Effector memory CD8-positive, alpha-beta T cell (primary cell): ENCODE data around the gene LYPD8.

ENCODE experiments used
- ATAC-seq: fragments of 150-1000 bp; cut with Tn5 transposase; replicated peaks from 2 replicates; pipeline ENCODE4 v1.10.0; 2021; ENCODE audit warnings: mild to moderate bottlenecking, moderate library complexity
- DNase-seq, 3 experiments: peaks; one replicate each; pipeline ENCODE4 v3.0.0; 2021
- H3K27ac Mint-ChIP-seq, 2 donors: one replicate each; pipeline ENCODE4 v1.8.0; 2022; ENCODE audit warnings: mild to moderate bottlenecking in 2 of 2, mixed read lengths in 2 of 2, moderate library complexity in 2 of 2
- H3K27me3 Mint-ChIP-seq, 2 donors: one replicate each; pipeline ENCODE4 v1.8.0; 2022; ENCODE audit warnings: mixed read lengths in 2 of 2
- H3K36me3 Mint-ChIP-seq: one replicate; pipeline ENCODE4 v1.8.0; 2022; ENCODE audit warnings: mild to moderate bottlenecking, moderate library complexity, mixed read lengths; ENCODE audit not compliant: insufficient read depth
- H3K4me1 Mint-ChIP-seq, 2 donors: one replicate each; pipeline ENCODE4 v1.8.0; 2022; ENCODE audit warnings: low read depth in 2 of 2, mixed read lengths in 2 of 2
- H3K4me3 Mint-ChIP-seq, 2 donors: one replicate each; pipeline ENCODE4 v1.8.0; 2022; ENCODE audit warnings: mild to moderate bottlenecking in 2 of 2, mixed read lengths in 2 of 2, moderate library complexity in 2 of 2
- H3K9me3 Mint-ChIP-seq, 2 donors: one replicate each; pipeline ENCODE4 v1.8.0; 2022; ENCODE audit warnings: mixed read lengths in 2 of 2

LYPD8 gene

DNA sequence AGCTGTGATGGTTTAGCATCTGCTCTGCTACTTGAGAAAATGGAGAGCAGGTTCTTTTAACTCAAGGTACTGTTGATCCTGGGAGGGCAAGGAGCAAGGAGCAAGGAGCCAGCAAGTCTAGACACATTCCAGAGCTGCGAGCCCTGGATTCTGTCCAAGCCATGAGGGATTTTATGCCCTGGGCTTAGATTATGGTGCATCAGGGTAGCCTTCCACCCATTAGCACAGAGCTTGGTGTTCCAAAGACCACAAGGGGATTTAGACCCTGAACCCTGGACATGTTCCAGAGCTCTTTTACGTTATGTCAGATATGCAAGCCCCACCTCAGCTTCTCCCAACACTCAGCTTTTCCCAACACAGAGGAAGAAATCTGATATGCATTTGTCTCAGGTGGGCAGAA lies 51.0 kb downstream of the LYPD8 start:
- H3K27me3 Mint-ChIP-seq = peaks cover 22 to 35% of the 10 kb centered on the region in 2 donors
- no peak for DNase-seq
- no peaks in the 10 kb centered on the region for H3K9me3 Mint-ChIP-seq
- H3K36me3 Mint-ChIP-seq = no peaks in the 10 kb centered on the region
- no peak for ATAC-seq
- H3K4me3 Mint-ChIP-seq = no peak overlapping the region
- H3K4me1 Mint-ChIP-seq = no peaks in the 10 kb centered on the region
- no peak overlapping the region for H3K27ac Mint-ChIP-seq

DNA sequence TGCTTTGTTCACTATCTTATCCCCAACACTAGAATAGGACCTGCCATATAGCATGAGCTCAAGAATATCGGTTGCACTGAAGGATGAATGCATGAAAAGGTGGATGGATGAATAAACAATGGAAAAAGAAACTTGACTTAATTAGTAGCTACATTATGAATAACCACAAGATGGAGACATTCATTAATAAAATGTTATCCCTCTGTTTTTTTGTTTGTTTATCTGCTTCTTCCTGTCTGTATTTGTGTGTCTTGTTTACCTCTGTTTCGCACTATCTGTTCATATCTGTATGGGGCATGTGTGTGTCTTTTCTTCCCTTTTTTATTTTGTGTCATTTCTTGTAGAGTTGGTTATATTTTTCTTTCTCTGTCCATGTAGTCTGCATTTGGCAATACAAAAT lies 51.9 kb downstream of the LYPD8 start:
- Mint-ChIP-seq H3K27me3 (peaks cover 21 to 32% of the 10 kb centered on the region in 2 donors), H3K4me3 (no peak overlapping the region), H3K36me3 (no peaks in the 10 kb centered on the region), H3K9me3 (no peaks in the 10 kb centered on the region), H3K4me1 (no peaks in the 10 kb centered on the region), H3K27ac (no peak overlapping the region)
- DNase-seq (no peak), ATAC-seq (no peak)

DNA sequence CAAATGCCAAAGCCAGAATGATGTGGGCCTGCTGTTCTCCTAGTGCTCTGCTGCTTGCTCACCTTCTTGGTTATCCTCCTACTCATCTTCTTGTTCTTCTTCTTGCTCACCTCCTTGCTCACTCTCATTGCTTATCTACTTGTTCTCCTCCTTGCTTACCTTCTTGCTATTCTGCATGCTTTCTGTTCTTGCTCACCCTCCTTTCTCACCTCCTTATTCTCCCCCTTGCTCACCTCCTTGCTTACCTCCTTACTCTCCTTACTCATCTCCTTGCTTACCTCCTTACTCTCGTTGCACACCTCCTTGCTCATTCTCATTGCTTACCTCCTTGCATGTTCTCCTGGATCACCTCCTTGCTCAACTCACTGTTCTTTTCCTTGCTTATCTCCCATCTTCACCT lies 52.8 kb downstream of the LYPD8 start, which contains the start of gene OR14I1:
Gene OR14I1, minus strand, starts transcription at position 53 of the 400 bp plus-strand sequence.
- Mint-ChIP-seq H3K27ac (no peak within 1 kb of the TSS), H3K4me3 (no peak within 1 kb of the TSS), H3K9me3 (no peaks in the 10 kb centered on the region), H3K36me3 (no peaks in the 10 kb centered on the region), H3K27me3 (peaks cover 15 to 27% of the 10 kb centered on the region in 2 donors), H3K4me1 (no peaks in the 10 kb centered on the region)
- ATAC-seq = no peak
- DNase-seq = no peak

DNA sequence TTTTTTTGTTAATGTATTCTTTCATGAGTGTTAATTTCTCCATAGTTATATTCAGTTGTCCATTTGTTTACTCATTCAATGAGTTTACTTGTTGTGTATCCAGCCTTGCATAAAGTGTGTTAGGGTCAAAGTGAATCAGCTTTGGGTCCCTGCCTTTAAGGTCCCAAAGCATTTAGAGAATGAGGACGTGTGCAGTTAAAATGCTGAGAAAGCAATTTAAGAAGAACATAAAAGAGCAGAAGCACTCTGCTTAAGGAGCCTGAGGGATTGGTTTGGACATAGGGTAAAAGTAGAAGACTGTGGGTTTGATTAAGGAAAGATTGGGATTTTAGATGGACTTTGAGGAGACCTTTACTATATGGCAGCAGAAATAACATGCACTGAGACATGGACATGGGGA lies 56.5 kb downstream of the LYPD8 start:
- H3K27me3 Mint-ChIP-seq = peaks cover 23 to 31% of the 10 kb centered on the region in 2 donors
- ATAC-seq = no peak
- H3K4me1 Mint-ChIP-seq = no peaks in the 10 kb centered on the region
- no peaks in the 10 kb centered on the region for H3K36me3 Mint-ChIP-seq
- no peak overlapping the region for H3K4me3 Mint-ChIP-seq
- no peak for DNase-seq
- no peak overlapping the region for H3K27ac Mint-ChIP-seq
- H3K9me3 Mint-ChIP-seq = no peaks in the 10 kb centered on the region

DNA sequence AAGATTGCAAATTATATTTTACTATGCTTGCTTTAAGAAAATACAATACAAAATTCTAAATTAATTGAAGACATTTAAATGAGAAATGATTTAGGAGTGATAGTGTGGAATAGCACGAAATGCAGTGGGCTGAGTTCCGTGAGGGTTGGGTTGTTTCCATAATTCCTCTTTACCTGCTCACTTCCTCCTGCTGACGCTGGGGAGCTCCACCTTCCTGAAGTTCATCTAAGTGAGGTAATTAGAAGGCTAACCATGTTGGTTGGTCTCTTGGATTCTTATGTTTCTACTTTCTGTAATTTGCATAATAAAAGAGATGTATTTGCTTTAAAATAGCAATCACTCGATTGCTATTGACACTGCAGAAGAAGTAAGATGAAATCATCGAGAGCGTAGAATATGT lies 57.7 kb downstream of the LYPD8 start:
- Mint-ChIP-seq H3K27me3 (peaks cover 23 to 37% of the 10 kb centered on the region in 2 donors), H3K4me1 (no peaks in the 10 kb centered on the region), H3K4me3 (no peak overlapping the region), H3K36me3 (no peaks in the 10 kb centered on the region), H3K9me3 (no peaks in the 10 kb centered on the region), H3K27ac (no peak overlapping the region)
- ATAC-seq (no peak), DNase-seq (no peak)

DNA sequence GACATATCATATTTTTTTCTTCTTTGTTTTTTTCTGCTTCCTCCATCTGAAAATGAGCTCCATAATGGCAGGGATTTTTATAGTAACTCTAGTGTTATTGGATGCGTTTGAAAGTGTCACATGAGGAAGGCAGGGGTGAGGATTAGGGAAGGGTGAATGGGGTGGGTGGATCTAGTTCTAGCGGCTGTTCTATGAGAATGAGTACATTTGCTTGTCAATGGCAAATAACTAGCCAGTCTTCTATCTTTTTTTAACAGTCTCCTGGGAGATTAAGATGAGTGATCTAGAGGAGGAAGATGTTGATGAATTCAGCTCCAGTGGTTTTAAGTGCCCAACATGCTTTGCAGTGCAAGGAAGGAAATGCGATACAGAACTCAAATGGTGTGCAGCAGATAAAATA lies 58.8 kb downstream of the LYPD8 start:
- H3K27me3 Mint-ChIP-seq = peaks cover 30 to 49% of the 10 kb centered on the region in 2 donors
- DNase-seq = no peak
- ATAC-seq = no peak
- no peak overlapping the region for H3K27ac Mint-ChIP-seq
- no peak overlapping the region for H3K4me3 Mint-ChIP-seq
- no peaks in the 10 kb centered on the region for H3K36me3 Mint-ChIP-seq
- no peaks in the 10 kb centered on the region for H3K4me1 Mint-ChIP-seq
- peaks cover 4 to 7% of the 10 kb centered on the region in 2 donors for H3K9me3 Mint-ChIP-seq

DNA sequence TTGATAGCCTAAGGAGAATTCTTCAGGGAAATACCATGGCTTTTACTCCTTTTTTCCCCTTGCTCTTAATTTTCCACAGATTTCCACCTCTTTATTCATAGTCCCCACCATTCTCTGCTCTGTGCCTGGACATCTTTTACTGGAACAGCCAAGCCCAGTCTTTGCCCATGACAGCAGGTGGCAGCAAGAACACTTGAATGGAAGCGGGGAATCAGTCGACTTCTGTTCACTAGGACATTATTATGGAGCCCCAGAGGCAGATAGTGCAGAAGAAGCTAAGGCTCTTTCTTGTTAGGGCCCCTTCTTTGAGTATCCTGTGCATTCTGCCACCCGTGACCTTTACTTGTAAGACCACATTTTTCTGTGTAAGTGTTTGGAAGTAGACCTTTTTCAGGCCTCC lies 59.3 kb downstream of the LYPD8 start:
- H3K4me1 Mint-ChIP-seq = no peaks in the 10 kb centered on the region
- H3K27me3 Mint-ChIP-seq = peaks cover 30 to 49% of the 10 kb centered on the region in 2 donors

DNA sequence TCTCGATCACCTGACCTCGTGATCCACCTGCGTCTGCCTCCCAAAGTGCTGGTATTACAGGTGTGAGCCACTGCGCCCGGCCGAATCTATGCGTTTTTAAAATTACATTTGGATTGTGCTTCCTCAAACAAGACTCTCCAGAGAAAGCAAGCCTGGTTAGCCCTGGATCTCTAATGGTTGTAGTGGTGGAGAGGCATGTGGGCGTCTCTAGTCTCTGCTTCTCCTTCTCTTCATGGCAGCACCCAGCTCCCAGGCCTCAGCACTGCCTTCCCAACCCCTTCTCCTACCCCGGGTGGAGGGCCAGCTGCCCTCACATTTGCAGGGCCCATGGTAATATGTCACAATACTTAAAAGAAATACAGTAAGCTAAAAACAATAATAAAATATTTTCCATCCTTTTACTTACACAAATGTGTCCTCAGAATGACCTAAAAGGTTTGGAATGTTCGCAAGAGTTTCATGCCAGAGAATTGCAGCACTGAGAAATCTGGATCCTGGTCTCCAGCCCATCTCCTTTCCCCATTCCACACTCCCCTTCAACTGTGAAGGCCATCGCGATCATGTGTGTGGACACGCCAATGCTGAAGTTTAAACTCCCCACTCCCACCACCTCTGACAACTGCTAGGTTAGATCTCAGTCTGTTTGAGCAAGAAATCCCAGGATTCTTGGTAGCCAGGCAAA lies 60.0 kb downstream of the LYPD8 start:
- Mint-ChIP-seq H3K27ac (no peak overlapping the region), H3K9me3 (peaks cover 6 to 7% of the 10 kb centered on the region in 2 donors), H3K27me3 (peaks cover 30 to 55% of the 10 kb centered on the region in 2 donors), H3K4me3 (no peak overlapping the region), H3K4me1 (no peaks in the 10 kb centered on the region), H3K36me3 (no peaks in the 10 kb centered on the region)
- no peak for ATAC-seq
- no peak for DNase-seq

More for the DNA sequence above, 59.3 kb downstream of the LYPD8 start:
- peaks cover 5 to 7% of the 10 kb centered on the region in 2 donors for H3K9me3 Mint-ChIP-seq
- no peak for DNase-seq
- H3K4me3 Mint-ChIP-seq = no peak overlapping the region
- no peak for ATAC-seq
- no peak overlapping the region for H3K27ac Mint-ChIP-seq
- H3K36me3 Mint-ChIP-seq = no peaks in the 10 kb centered on the region

DNA sequence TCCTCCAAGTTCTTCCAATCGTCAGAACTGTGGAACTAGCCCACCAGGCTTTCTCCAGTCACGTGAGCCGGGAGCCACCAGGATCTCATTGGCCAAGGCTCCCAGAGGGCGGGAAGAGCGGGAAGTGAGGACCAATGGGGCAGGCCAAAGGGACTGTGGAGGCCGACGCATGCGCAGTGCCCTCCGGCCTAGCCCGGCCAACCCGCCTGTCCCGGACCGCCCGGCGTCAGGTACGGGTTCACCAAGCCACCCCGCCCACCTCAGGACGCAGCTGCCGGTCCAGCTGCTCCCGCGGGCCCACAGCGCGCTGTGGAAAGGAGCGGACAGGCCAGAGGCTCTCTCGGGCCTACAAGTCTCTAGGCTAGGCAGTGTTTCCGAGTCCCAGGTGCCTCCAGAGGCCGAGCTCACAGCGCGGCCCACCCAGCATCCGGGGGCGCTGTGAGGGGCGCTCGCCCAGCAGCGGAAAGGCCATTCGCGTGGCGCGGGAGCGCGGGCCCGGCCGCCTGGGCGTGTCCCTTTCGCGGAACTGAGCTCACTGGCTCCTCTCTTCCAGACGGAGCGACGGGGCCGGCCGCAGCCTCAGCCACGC lies 63.9 kb downstream of the LYPD8 start:
- no peak for ATAC-seq
- peaks cover 23 to 40% of the 10 kb centered on the region in 2 donors for H3K27me3 Mint-ChIP-seq
- no peak overlapping the region for H3K27ac Mint-ChIP-seq
- H3K36me3 Mint-ChIP-seq = no peaks in the 10 kb centered on the region
- H3K9me3 Mint-ChIP-seq = peaks cover 6 to 7% of the 10 kb centered on the region in 2 donors
- DNase-seq = no peak
- H3K4me3 Mint-ChIP-seq = no peak overlapping the region
- H3K4me1 Mint-ChIP-seq = no peaks in the 10 kb centered on the region
